GM21447 (cell line): ENCODE results near the gene TM4SF5.

ENCODE experiments used
- ATAC-seq: cut with Tn5 transposase; IDR thresholded peaks from one replicate; pipeline ENCODE4 v1.9.1; 2021; ENCODE audit not compliant: unreplicated experiment

Gene TM4SF5

GRCh38 chr17:4823373-4824089, 51.8 kb downstream of the TM4SF5 start:
- ATAC-seq: no peak

- no peak for ATAC-seq
Observed at GRCh38 chr17:4827399-4827798, 55.7 kb downstream of the TM4SF5 start.

- peak; percentile 19 for ATAC-seq
Observed at GRCh38 chr17:4832829-4833177, 61.1 kb downstream of the TM4SF5 start.
